ENCODE data around the gene IGSF21.

DNA sequence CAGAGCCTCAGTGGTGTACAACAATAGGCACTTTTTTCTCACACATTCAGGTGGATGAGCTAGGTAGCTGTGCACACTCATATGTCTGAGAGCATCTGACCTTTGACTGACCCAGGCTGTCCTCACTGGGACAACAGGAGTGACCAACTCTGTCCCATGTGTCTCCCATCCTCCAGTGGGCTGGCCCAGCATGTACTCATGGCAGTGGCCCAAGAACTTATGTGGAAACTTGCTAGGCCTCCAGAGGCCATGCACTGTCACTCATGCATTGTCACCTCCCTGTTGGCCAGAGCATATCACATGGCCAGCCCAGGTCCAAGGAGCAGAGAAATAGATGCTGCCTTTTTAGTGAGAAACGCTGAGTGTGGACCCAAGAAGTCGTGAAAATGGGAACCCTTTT lies 158.8 kb downstream of the IGSF21 start:
- TF ChIP-seq CTCF (IDR thresholded peaks at IDR 0.05; ENCODE audit: poor library complexity) = no peak
- TF ChIP-seq EZH2 (IDR thresholded peaks at IDR 0.05; ENCODE audit: borderline replicate concordance) = no peak
- TF ChIP-seq EZH2phosphoT487 (IDR thresholded peaks at IDR 0.05; ENCODE audit: low read depth, severe bottlenecking, unreplicated experiment) = no peak
